IMR-90 (cell line): ENCODE measurements around the gene CRIM1. TPM values are rescaled to one million over a fixed set of nuclear protein-coding genes. Genes with fewer than 3 reads are reported as not detected.

Experiments used
- ATAC-seq: fragments of 200-7000 bp; cut with Tn5 transposase; 2 replicates; pipeline ENCODE4 v1.9.1; 2020; ENCODE audit warnings: low read depth, mild to moderate bottlenecking, moderate library complexity
- BruUV-seq: library from RNA; stranded (reverse); fragments of 400-500 nt; replicated peaks from 2 replicates; lab custom pipeline; 2021; lab: Mats Ljungman, UMichigan
- CTCF ChIA-PET: fragments of 300-600 bp; formaldehyde crosslinking; extraction: SDS; loops from one replicate; lab custom pipeline; 2021; ENCODE audit warnings: antibody characterized with exemption; lab: Yijun Ruan, JAX
- POLR2A ChIA-PET: fragments of 300-600 bp; sonication (Branson Sonifier 250); formaldehyde crosslinking; loops from one replicate; lab custom pipeline; 2022; ENCODE audit warnings: antibody characterized with exemption; ENCODE audit not compliant: unreplicated experiment; lab: Charles Lee
- DNase-seq: peaks from one replicate; pipeline ENCODE4 v3.0.0; 2013
- H2AFZ ChIP-seq: replicated peaks from 2 replicates; pipeline ENCODE3; 2013; ENCODE audit warnings: low read length, mild to moderate bottlenecking; ENCODE audit not compliant: poor library complexity
- H2AK5ac ChIP-seq: 2 replicates; pipeline ENCODE4 v1.6.1; 2013; ENCODE audit warnings: low read depth, low read length, inconsistent platforms
- H2AK9ac ChIP-seq: replicated peaks from 2 replicates; pipeline ENCODE3; 2013; ENCODE audit warnings: mild to moderate bottlenecking, low read depth, low read length, moderate library complexity; ENCODE audit not compliant: poor library complexity
- H2BK120ac ChIP-seq: 2 replicates; pipeline ENCODE4 v1.6.1; 2013; ENCODE audit warnings: low read depth, low read length, inconsistent platforms
- H2BK15ac ChIP-seq: 3 replicates; pipeline ENCODE4 v1.6.1; 2013; ENCODE audit warnings: low read depth, low read length, inconsistent platforms
- H2BK20ac ChIP-seq: 2 replicates; pipeline ENCODE4 v1.6.1; 2013; ENCODE audit warnings: low read depth, mild to moderate bottlenecking, inconsistent platforms, low read length, moderate library complexity
- H2BK5ac ChIP-seq: 2 replicates; pipeline ENCODE4 v1.6.1; 2013; ENCODE audit warnings: mild to moderate bottlenecking, low read depth, low read length, inconsistent platforms; ENCODE audit not compliant: poor library complexity, severe bottlenecking
- H3K14ac ChIP-seq: replicated peaks from 2 replicates; pipeline ENCODE4 v1.6.1; 2013; ENCODE audit warnings: low read depth, low read length, inconsistent platforms
- H3K18ac ChIP-seq: 2 replicates; pipeline ENCODE4 v1.6.1; 2013; ENCODE audit warnings: low read depth, low read length, control low read depth
- H3K23ac ChIP-seq: 2 replicates; pipeline ENCODE4 v1.6.1; 2013; ENCODE audit warnings: low read depth, low read length, inconsistent platforms
- H3K27ac ChIP-seq: 2 replicates; pipeline ENCODE4 v1.5.1; 2013; ENCODE audit warnings: mild to moderate bottlenecking, control low read depth, low read length; ENCODE audit not compliant: insufficient read depth
- H3K27me3 ChIP-seq: 2 replicates; pipeline ENCODE4 v1.6.1; 2013; ENCODE audit warnings: low read length; ENCODE audit not compliant: control insufficient read depth, insufficient read depth
- H3K36me3 ChIP-seq: 2 replicates; pipeline ENCODE4 v1.6.1; 2013; ENCODE audit warnings: low read length, mixed read lengths; ENCODE audit not compliant: control insufficient read depth, insufficient read depth
- H3K4ac ChIP-seq: 2 replicates; pipeline ENCODE4 v1.6.1; 2013; ENCODE audit warnings: low read depth, low read length, inconsistent platforms
- H3K4me1 ChIP-seq: 2 replicates; pipeline ENCODE4 v1.6.1; 2013; ENCODE audit warnings: low read length, mixed read lengths; ENCODE audit not compliant: control insufficient read depth, insufficient read depth
- H3K4me2 ChIP-seq: 2 replicates; pipeline ENCODE4 v1.6.1; 2013; ENCODE audit warnings: low read depth, mild to moderate bottlenecking, control low read depth, low read length, moderate library complexity
- H3K4me3 ChIP-seq: 2 replicates; pipeline ENCODE4 v1.5.1; 2013; ENCODE audit warnings: low read depth, mild to moderate bottlenecking, control low read depth, low read length, moderate library complexity; ENCODE audit not compliant: insufficient read depth
- H3K56ac ChIP-seq: 2 replicates; pipeline ENCODE4 v1.6.1; 2013; ENCODE audit warnings: low read length, inconsistent platforms; ENCODE audit not compliant: insufficient read depth; ENCODE audit errors: extremely low read depth
- H3K79me1 ChIP-seq, 2 experiments: 2 replicates each; pipeline ENCODE4 v1.6.1; 2013; ENCODE audit warnings: low read length in 2 of 2, inconsistent platforms in 1 of 2, low read depth in 1 of 2
- H3K9ac ChIP-seq: 2 replicates; pipeline ENCODE4 v1.6.1; 2013; ENCODE audit warnings: low read depth, low read length, control low read depth
- H3K9me1 ChIP-seq: 2 replicates; pipeline ENCODE4 v1.6.1; 2013; ENCODE audit warnings: low read length, inconsistent platforms; ENCODE audit not compliant: insufficient read depth
- H3K9me3 ChIP-seq: 2 replicates; pipeline ENCODE4 v1.6.1; 2013; ENCODE audit warnings: low read length; ENCODE audit not compliant: control insufficient read depth, insufficient read depth
- H4K20me1 ChIP-seq: 2 replicates; pipeline ENCODE4 v1.6.1; 2013; ENCODE audit warnings: low read length, inconsistent platforms; ENCODE audit not compliant: insufficient read depth
- H4K5ac ChIP-seq: 2 replicates; pipeline ENCODE4 v1.6.1; 2013; ENCODE audit warnings: mild to moderate bottlenecking, low read depth, low read length, control low read depth
- H4K8ac ChIP-seq, 2 experiments: 2 replicates each; pipeline ENCODE4 v1.6.1; 2013; ENCODE audit warnings: low read depth in 2 of 2, low read length in 2 of 2, control low read depth in 1 of 2, inconsistent platforms in 1 of 2
- H4K91ac ChIP-seq: 2 replicates; pipeline ENCODE4 v1.6.1; 2013; ENCODE audit warnings: low read depth, low read length, inconsistent platforms; ENCODE audit not compliant: insufficient read depth
- BHLHE40 ChIP-seq: fragments of 150-350 bp; IDR thresholded peaks from 2 replicates; pipeline ENCODE4 v1.6.1; 2016; ENCODE audit warnings: mild to moderate bottlenecking, low read depth, low read length
- FOS ChIP-seq: fragments of 150-350 bp; IDR thresholded peaks from 2 replicates; pipeline ENCODE4 v1.6.1; 2016; ENCODE audit warnings: low read depth, low read length
- MAFK ChIP-seq: IDR thresholded peaks from 2 replicates; pipeline ENCODE4 v1.6.1; 2012; ENCODE audit warnings: low read depth, low read length, improper control_type of control experiment
- NFE2L2 ChIP-seq: fragments of 150-350 bp; IDR thresholded peaks from 2 replicates; pipeline ENCODE4 v1.6.1; 2016; ENCODE audit warnings: low read depth, mild to moderate bottlenecking, low read length
- POLR2A ChIP-seq: IDR thresholded peaks from 2 replicates; pipeline ENCODE4 v1.6.1; 2012; ENCODE audit warnings: mild to moderate bottlenecking, low read depth, low read length
- RAD21 ChIP-seq: IDR thresholded peaks from 2 replicates; pipeline ENCODE4 v1.6.1; 2012; ENCODE audit warnings: low read length, improper control_type of control experiment
- RCOR1 ChIP-seq: IDR thresholded peaks from 2 replicates; pipeline ENCODE4 v1.6.1; 2012; ENCODE audit warnings: mild to moderate bottlenecking, low read length, improper control_type of control experiment; ENCODE audit not compliant: insufficient replicate concordance
- RFX5 ChIP-seq: IDR thresholded peaks from 2 replicates; pipeline ENCODE4 v1.8.0; 2012; ENCODE audit warnings: low read depth, mild to moderate bottlenecking, low read length, moderate library complexity
- SMC3 ChIP-seq: fragments of 150-350 bp; IDR thresholded peaks from 2 replicates; pipeline ENCODE4 v1.6.1; 2016; ENCODE audit warnings: low read depth, mild to moderate bottlenecking, antibody characterized with exemption, low read length, moderate library complexity
- WGBS, 2 experiments: methylation state at CpG; one replicate each; pipeline versions ENCODE4 v1.1.5 to v1.1.7; 2013; ENCODE audit warnings: missing lambda C conversion rate in 2 of 2; ENCODE audit not compliant: insufficient read length in 1 of 2; ENCODE audit errors: extremely low coverage in 2 of 2; 5-methylcytosine and 5-hydroxymethylcytosine counted together
- dilution Hi-C: fragments of 300-500 bp; cut with HindIII; formaldehyde crosslinking; loops from one replicate; pipeline ENCODE4 v1.14.3; 2018; ENCODE audit warnings: low sequenced_read_pairs; ENCODE audit not compliant: unreplicated experiment
- in situ Hi-C: fragments of 300-500 bp; cut with MboI; formaldehyde crosslinking; loops from 3 replicates; pipeline ENCODE4 v1.14.3; 2019; ENCODE audit warnings: low sequenced_read_pairs, inconsistent platforms, mixed read lengths
- intact Hi-C: fragments of 100-400 bp; cut with micrococcal nuclease; formaldehyde crosslinking; loops from 2 replicates; pipeline ENCODE4 v1.10.0; 2022
- polyA plus RNA-seq, 3 experiments: library from polyadenylated mRNA; depleted of rRNA; stranded (reverse); fragments of >200 nt; gene quantifications; 2 replicates each; pipeline ENCODE4 v1.2.3, GENCODE V29; 2012; ENCODE audit warnings: low replicate concordance in 1 of 3
- total RNA-seq: library from RNA; depleted of rRNA; stranded (reverse); fragments of >200 nt; gene quantifications from 2 replicates; pipeline ENCODE4 v1.2.3, GENCODE V29; 2012
- TF ChIP-seq, protein P1 (sequence below): fragments of 150-350 bp; IDR thresholded peaks from 2 replicates; pipeline ENCODE4 v1.6.1; 2016; ENCODE audit warnings: low read depth, mild to moderate bottlenecking, low read length, moderate library complexity, borderline replicate concordance
- TF ChIP-seq, protein P2 (sequence below): conservative IDR thresholded peaks from 2 replicates; pipeline ENCODE4 v1.5.1; 2012; ENCODE audit warnings: mild to moderate bottlenecking, low read depth, low read length, improper control_type of control experiment

CRIM1 gene
- total and polyA plus RNA-seq, 2 of the 4 experiments (the other 2 are of a cell fraction) = 285 to 490 TPM

DNA sequence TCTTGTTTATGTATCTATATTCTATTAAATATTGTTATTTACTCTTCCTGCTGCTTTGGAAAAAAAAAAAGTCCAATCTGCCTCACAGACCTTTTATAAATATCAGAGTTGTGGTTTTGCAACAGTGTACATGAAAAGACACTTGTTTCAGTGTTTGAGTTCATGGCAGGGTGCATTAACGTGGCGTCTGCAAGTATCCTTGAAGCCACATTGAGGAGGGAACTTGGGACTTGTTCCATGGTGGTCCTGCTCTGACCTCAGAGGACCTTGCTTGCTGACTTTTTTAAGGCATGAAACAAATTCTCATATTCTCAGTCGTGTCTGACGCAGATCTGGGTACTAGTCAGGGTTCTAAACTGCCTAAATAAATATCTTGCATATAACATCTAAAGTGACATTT, 55.1 kb downstream of the CRIM1 start:
- Histone ChIP-seq H2BK20ac (no peak overlapping the region), H3K18ac (no peak overlapping the region), H2BK15ac (no peak overlapping the region), H3K4me2 (peak overlapping the region; percentile 39; the same call in 1 of the 2 replicates), H3K36me3 (no peaks in the 10 kb centered on the region; the same call in 1 of the 2 replicates), H3K9me3 (no peaks in the 10 kb centered on the region), H3K23ac (peak overlapping the region; percentile 22; the same call in 1 of the 2 replicates), H3K56ac (no peak overlapping the region), H4K8ac (0 out of 4 replicates have a peak overlapping the region, but pooled peaks of 1 of the 2 experiments have one; percentile 6), H4K20me1 (peaks cover 84% of the 10 kb centered on the region), H3K4ac (no peak overlapping the region; the same call in 1 of the 2 replicates), H3K9me1 (peaks cover 35% of the 10 kb centered on the region), H2AK5ac (peak overlapping the region; percentile 22; the same call in 1 of the 2 replicates), H2BK5ac (no peak overlapping the region), H3K27me3 (no peaks in the 10 kb centered on the region), H4K5ac (no peak overlapping the region), H3K9ac (no peak overlapping the region), H3K79me1 (peaks cover 14 to 61% of the 10 kb centered on the region in 2 experiments; a peak in 3 of 4 replicates), H3K4me1 (peaks cover 31% of the 10 kb centered on the region), H3K4me3 (no peak overlapping the region), H2AK9ac (no peak overlapping the region), H3K14ac (no peak overlapping the region; the same call in 1 of the 2 replicates), H4K91ac (no peak overlapping the region), H2AFZ (no peak overlapping the region), H3K27ac (no peak overlapping the region), H2BK120ac (no peak overlapping the region)
- BruUV-seq = no TSS peak
- TF ChIP-seq RCOR1 (no peak), FOS (no peak), NFE2L2 (no peak), RFX5 (no peak), RAD21 (no peak), POLR2A (no peak), MAFK (no peak), SMC3 (no peak), BHLHE40 (no peak)
- TF ChIP-seq, protein P1, sequence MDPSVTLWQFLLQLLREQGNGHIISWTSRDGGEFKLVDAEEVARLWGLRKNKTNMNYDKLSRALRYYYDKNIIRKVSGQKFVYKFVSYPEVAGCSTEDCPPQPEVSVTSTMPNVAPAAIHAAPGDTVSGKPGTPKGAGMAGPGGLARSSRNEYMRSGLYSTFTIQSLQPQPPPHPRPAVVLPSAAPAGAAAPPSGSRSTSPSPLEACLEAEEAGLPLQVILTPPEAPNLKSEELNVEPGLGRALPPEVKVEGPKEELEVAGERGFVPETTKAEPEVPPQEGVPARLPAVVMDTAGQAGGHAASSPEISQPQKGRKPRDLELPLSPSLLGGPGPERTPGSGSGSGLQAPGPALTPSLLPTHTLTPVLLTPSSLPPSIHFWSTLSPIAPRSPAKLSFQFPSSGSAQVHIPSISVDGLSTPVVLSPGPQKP = no peak
- TF ChIP-seq, protein P2, sequence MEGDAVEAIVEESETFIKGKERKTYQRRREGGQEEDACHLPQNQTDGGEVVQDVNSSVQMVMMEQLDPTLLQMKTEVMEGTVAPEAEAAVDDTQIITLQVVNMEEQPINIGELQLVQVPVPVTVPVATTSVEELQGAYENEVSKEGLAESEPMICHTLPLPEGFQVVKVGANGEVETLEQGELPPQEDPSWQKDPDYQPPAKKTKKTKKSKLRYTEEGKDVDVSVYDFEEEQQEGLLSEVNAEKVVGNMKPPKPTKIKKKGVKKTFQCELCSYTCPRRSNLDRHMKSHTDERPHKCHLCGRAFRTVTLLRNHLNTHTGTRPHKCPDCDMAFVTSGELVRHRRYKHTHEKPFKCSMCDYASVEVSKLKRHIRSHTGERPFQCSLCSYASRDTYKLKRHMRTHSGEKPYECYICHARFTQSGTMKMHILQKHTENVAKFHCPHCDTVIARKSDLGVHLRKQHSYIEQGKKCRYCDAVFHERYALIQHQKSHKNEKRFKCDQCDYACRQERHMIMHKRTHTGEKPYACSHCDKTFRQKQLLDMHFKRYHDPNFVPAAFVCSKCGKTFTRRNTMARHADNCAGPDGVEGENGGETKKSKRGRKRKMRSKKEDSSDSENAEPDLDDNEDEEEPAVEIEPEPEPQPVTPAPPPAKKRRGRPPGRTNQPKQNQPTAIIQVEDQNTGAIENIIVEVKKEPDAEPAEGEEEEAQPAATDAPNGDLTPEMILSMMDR = no peak
- WGBS, 2 experiments = 100% methylated on average over 2 of the region's 4 CpGs; no CpG with 5 or more reads in 1 of the 2 experiments
- ChIA-PET CTCF (no interaction called here), POLR2A (interaction anchor here (0.8 kb wide), 1 partner anchor 75 kb away, joined by 5 read pairs; no protein-coding TSS in a partner anchor)
- DNase-seq = no peak
- dilution Hi-C loops = no loop called here
- in situ Hi-C loops = no loop called here
- intact Hi-C loops = no loop called here
- ATAC-seq = no peak
